Brain microvascular endothelial cell (primary cell): Measurements from ENCODE around the gene DNAJC27.

Source experiments
- DNase-seq: peaks from one replicate; pipeline ENCODE4 v3.0.0-alpha.2; 2020
- H3K27ac ChIP-seq: fragments of 250-450 bp; sonication (Bioruptor Pico); 2 replicates; pipeline ENCODE4 v1.5.1; 2020; ENCODE audit warnings: mild to moderate bottlenecking, moderate library complexity
- H3K27me3 ChIP-seq: fragments of 250-450 bp; sonication (Bioruptor Pico); replicated peaks from 2 replicates; pipeline ENCODE4 v1.5.1; 2020; ENCODE audit warnings: mild to moderate bottlenecking
- H3K36me3 ChIP-seq: fragments of 250-450 bp; sonication (Bioruptor Pico); replicated peaks from 2 replicates; pipeline ENCODE4 v1.5.1; 2020; ENCODE audit warnings: mild to moderate bottlenecking
- H3K4me3 ChIP-seq: 2 replicates; pipeline ENCODE4 v1.5.1; 2011; ENCODE audit warnings: low read depth, mild to moderate bottlenecking, control low read depth, low read length, moderate library complexity
- CTCF ChIP-seq: IDR thresholded peaks from 2 replicates; pipeline ENCODE4 v1.5.1; 2011; ENCODE audit warnings: low read depth, mild to moderate bottlenecking, moderate library complexity, low read length, control low read depth, inconsistent platforms; ENCODE audit errors: missing control alignments
- in situ Hi-C: cut with HindIII; loops from 2 replicates; pipeline ENCODE4 v1.10.0; 2017; ENCODE audit warnings: low sequenced_read_pairs, low pct_ligation_motif_present

DNAJC27 gene

GRCh38 chr2:24926602-24927252, 45.0 kb downstream of the DNAJC27 start:
- no peaks in the 10 kb centered on the region for H3K36me3 ChIP-seq
- H3K27me3 ChIP-seq = no peaks in the 10 kb centered on the region
- H3K27ac ChIP-seq = no peak overlapping the region
- in situ Hi-C loops = no loop called here
- no peak overlapping the region for H3K4me3 ChIP-seq
- no peak for DNase-seq
- no peak for TF ChIP-seq CTCF

GRCh38 chr2:24926220-24926601, 45.5 kb downstream of the DNAJC27 start:
- no peak for TF ChIP-seq CTCF
- no peak overlapping the region for H3K27ac ChIP-seq
- DNase-seq = no peak
- no peaks in the 10 kb centered on the region for H3K27me3 ChIP-seq
- in situ Hi-C loops = no loop called here
- H3K4me3 ChIP-seq = no peak overlapping the region
- H3K36me3 ChIP-seq = no peaks in the 10 kb centered on the region

- no peak for TF ChIP-seq CTCF
- in situ Hi-C loops = no loop called here
- Histone ChIP-seq H3K36me3 (no peaks in the 10 kb centered on the region), H3K27ac (no peak overlapping the region), H3K27me3 (no peaks in the 10 kb centered on the region), H3K4me3 (no peak overlapping the region)
- no peak for DNase-seq
These were observed 45.9 kb downstream of the DNAJC27 start for GRCh38 chr2:24925815-24926214.

- Histone ChIP-seq H3K4me3 (no peak overlapping the region), H3K27me3 (no peaks in the 10 kb centered on the region), H3K27ac (no peak overlapping the region), H3K36me3 (no peaks in the 10 kb centered on the region)
- in situ Hi-C loops = no loop called here
- DNase-seq = no peak
- TF ChIP-seq CTCF = no peak
These were observed 47.0 kb downstream of the DNAJC27 start for GRCh38 chr2:24924732-24925131.

GRCh38 chr2:24924266-24924665, 47.5 kb downstream of the DNAJC27 start:
- Histone ChIP-seq H3K4me3 (no peak overlapping the region), H3K27me3 (no peaks in the 10 kb centered on the region), H3K36me3 (no peaks in the 10 kb centered on the region), H3K27ac (no peak overlapping the region)
- in situ Hi-C loops = no loop called here
- no peak for TF ChIP-seq CTCF
- no peak for DNase-seq

- Histone ChIP-seq H3K27ac (no peak overlapping the region), H3K36me3 (no peaks in the 10 kb centered on the region), H3K27me3 (no peaks in the 10 kb centered on the region), H3K4me3 (no peak overlapping the region)
- DNase-seq = no peak
- in situ Hi-C loops = no loop called here
- no peak for TF ChIP-seq CTCF
These were observed 48.6 kb downstream of the DNAJC27 start for GRCh38 chr2:24923106-24923505.
